Esophagus muscularis mucosa (tissue), 4 donors: ENCODE results near the gene RGN. TPM values are rescaled to one million over a fixed set of nuclear protein-coding genes. Genes with fewer than 3 reads are reported as not detected.
"Not testable (repeated sequence)": the region's sequence is repeated elsewhere in the genome, so short reads cannot be mapped to it uniquely, and the experiment has no call there.

Source experiments
- DNase-seq: peaks from one replicate; pipeline ENCODE4 v3.0.0-alpha.2; 2017; ENCODE audit errors: extremely low spot score
- H3K27ac ChIP-seq, 4 donors: fragments of 200-600 bp; sonication (generic); replicated peaks in 1 of 4; 1 replicate in 3 of 4; 2 replicates in 1 of 4; pipeline ENCODE4 v1.5.1; 2016 to 2019; ENCODE audit warnings: mild to moderate bottlenecking in 1 of 4
- H3K27me3 ChIP-seq, 4 donors: fragments of 200-600 bp; sonication (generic); one replicate each; pipeline versions ENCODE4 v1.5.1 to v1.6.0; 2016 to 2019
- H3K36me3 ChIP-seq, 4 donors: fragments of 200-600 bp; sonication (generic); one replicate each; pipeline ENCODE4 v1.5.1; 2016 to 2019
- H3K4me1 ChIP-seq, 4 donors: fragments of 200-600 bp; sonication (generic); one replicate each; pipeline ENCODE4 v1.5.1; 2016 to 2019
- H3K4me3 ChIP-seq, 4 donors: fragments of 200-600 bp; sonication (generic); 1 replicate in 2 of 4; 2 replicates in 2 of 4; pipeline ENCODE4 v1.5.1; 2016 to 2019; ENCODE audit warnings: mild to moderate bottlenecking in 4 of 4, moderate library complexity in 1 of 4
- H3K9me3 ChIP-seq, 4 donors: fragments of 200-600 bp; sonication (generic); 1 replicate in 3 of 4; 2 replicates in 1 of 4; pipeline ENCODE4 v1.5.1; 2016 to 2019
- EP300 ChIP-seq: sonication (generic); formaldehyde crosslinking; IDR thresholded peaks from one replicate; pipeline ENCODE4 v1.6.1; 2017; ENCODE audit warnings: antibody characterized with exemption
- POLR2A ChIP-seq: fragments of 450-650 bp; IDR thresholded peaks from one replicate; pipeline ENCODE4 v1.6.1; 2017; ENCODE audit warnings: antibody characterized with exemption, moderate library complexity, mild to moderate bottlenecking, low read depth
- POLR2AphosphoS5 ChIP-seq, 2 donors: sonication (generic); formaldehyde crosslinking; IDR thresholded peaks; one replicate each; pipeline ENCODE4 v1.6.1; 2017; ENCODE audit warnings: antibody characterized with exemption in 2 of 2
- WGBS: methylation state at CpG from one replicate; pipeline ENCODE4 v1.1.5; 2018; 5-methylcytosine and 5-hydroxymethylcytosine counted together
- intact Hi-C: fragments of 100-400 bp; cut with DNase I; formaldehyde crosslinking; loops from one replicate; pipeline ENCODE4 v1.15.1; 2023
- total RNA-seq, 4 donors: library from RNA; depleted of rRNA; stranded (reverse); fragments of >200 nt; gene quantifications; one replicate each; pipeline versions ENCODE4 v1.1.0 to v1.2.1, GENCODE V29; 2016
- TF ChIP-seq, protein P1 (sequence below), 3 experiments: fragments of 200-600 bp in 2 of 3; fragments of 450-650 bp in 1 of 3; sonication (generic) in 2 of 3; IDR thresholded peaks; one replicate each; pipeline ENCODE4 v1.5.1; 2017 to 2019; ENCODE audit warnings: antibody characterized with exemption in 3 of 3, mild to moderate bottlenecking in 2 of 3, moderate library complexity in 1 of 3

RGN gene
- total RNA-seq, 4 donors from 2014 or later = 6.1 to 10.8 (median 7.6) TPM

DNA sequence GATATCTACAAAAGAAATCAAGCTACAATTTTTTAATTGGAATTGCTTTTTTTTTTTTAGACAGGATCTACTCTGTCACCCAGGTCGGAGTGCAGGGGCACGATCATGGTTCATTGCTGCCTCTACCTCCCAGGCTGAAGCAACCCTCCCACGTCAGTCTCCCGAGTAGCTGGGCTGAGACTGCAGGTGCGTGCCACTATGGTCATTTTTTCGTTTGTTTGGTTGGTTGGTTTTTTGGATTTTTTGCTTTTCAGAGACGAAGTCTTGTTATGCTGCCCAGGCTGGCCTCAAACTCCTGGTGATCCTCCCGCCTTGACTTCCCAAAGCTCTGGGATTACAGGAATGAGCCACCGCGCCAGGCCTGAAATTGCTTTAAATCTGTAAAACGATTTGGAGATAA, 15.6 kb downstream of the RGN start:
- 85% methylated on average over 11 of the region's 11 CpGs for WGBS
- Histone ChIP-seq H3K9me3 (no peaks in the 10 kb centered on the region), H3K4me3 (no peak overlapping the region), H3K27ac (no peak overlapping the region), H3K27me3 (no peaks in the 10 kb centered on the region), H3K4me1 (no peaks in the 10 kb centered on the region), H3K36me3 (no peaks in the 10 kb centered on the region)
- no peak for DNase-seq
- intact Hi-C loops = no loop called here
- TF ChIP-seq, protein P1, sequence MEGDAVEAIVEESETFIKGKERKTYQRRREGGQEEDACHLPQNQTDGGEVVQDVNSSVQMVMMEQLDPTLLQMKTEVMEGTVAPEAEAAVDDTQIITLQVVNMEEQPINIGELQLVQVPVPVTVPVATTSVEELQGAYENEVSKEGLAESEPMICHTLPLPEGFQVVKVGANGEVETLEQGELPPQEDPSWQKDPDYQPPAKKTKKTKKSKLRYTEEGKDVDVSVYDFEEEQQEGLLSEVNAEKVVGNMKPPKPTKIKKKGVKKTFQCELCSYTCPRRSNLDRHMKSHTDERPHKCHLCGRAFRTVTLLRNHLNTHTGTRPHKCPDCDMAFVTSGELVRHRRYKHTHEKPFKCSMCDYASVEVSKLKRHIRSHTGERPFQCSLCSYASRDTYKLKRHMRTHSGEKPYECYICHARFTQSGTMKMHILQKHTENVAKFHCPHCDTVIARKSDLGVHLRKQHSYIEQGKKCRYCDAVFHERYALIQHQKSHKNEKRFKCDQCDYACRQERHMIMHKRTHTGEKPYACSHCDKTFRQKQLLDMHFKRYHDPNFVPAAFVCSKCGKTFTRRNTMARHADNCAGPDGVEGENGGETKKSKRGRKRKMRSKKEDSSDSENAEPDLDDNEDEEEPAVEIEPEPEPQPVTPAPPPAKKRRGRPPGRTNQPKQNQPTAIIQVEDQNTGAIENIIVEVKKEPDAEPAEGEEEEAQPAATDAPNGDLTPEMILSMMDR (IDR thresholded peaks at IDR 0.05) = no peak
- TF ChIP-seq EP300 (no peak), POLR2AphosphoS5 (IDR thresholded peaks at IDR 0.05) (no peak), POLR2A (no peak)

DNA sequence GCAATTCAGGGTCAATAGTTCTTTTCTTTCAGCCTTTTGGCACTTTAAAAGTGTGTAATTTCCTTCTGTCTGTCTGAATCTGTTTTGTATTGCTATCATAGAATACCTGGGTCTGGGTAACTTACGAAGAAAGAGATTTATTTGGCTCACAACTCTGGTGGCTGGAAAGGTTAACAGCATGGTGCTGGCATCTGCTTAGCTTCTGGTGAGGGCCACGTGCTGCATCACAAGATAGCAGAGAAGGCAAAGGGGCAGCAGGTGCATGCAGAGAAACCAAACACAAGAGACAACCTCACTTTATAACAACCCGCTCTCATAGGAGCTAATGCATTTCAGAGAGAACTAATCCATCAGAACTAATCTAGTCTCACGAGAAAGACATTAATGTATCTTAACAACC, 18.8 kb downstream of the RGN start:
- no peak overlapping the region for H3K4me3 ChIP-seq
- no peaks in the 10 kb centered on the region for H3K27me3 ChIP-seq
- DNase-seq = no peak
- H3K36me3 ChIP-seq = no peaks in the 10 kb centered on the region
- no peak for TF ChIP-seq POLR2AphosphoS5 (IDR thresholded peaks at IDR 0.05)
- no peak for TF ChIP-seq EP300
- TF ChIP-seq, protein P1 (IDR thresholded peaks at IDR 0.05) = no peak
- no peak for TF ChIP-seq POLR2A
- 67% methylated on average over 4 of the region's 4 CpGs for WGBS
- H3K9me3 ChIP-seq = no peaks in the 10 kb centered on the region
- intact Hi-C loops = no loop called here
- H3K27ac ChIP-seq = no peak overlapping the region
- H3K4me1 ChIP-seq = no peaks in the 10 kb centered on the region

DNA sequence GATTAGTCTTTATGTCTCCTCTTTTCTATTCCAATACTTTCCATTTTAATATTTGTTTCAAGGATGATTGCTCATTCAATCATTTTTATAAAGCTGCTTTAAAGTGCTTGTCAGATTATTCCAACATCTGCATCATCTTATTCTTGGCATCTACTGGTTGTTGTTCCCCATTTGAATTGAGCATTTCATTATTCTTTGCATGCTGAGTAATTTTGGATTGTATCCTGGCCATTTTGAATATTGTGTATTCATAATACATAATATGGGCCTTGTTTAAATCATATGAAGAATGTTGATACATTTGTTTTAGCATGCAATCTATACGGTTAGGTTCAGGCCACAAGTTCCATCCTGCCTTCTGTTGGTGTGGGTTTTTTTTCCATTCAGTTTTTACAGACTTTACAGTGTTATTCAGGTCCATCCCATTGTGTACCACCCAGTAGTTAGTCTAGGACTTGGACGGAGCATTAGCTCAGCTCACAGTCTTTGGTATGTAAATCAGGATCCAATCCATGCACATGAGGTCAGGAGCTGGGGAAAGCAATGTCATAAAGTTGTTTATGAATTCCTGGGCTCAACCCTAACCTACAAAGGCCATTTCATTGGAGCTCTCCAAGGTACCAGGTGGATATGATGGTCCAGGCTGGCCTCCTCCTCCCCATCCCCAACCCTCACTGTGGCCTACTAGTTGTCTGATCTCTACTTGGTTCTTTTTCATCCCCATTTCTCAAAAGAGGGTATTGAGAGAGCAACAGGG, 20.3 kb downstream of the RGN start:
- H3K27ac ChIP-seq = no peak overlapping the region
- no peak for DNase-seq
- H3K27me3 ChIP-seq = no peaks in the 10 kb centered on the region
- no peaks in the 10 kb centered on the region for H3K9me3 ChIP-seq
- H3K4me1 ChIP-seq = no peaks in the 10 kb centered on the region
- H3K4me3 ChIP-seq = no peak overlapping the region
- intact Hi-C loops = no loop called here
- no peaks in the 10 kb centered on the region for H3K36me3 ChIP-seq
- WGBS = 89% methylated on average over 2 of the region's 2 CpGs
- TF ChIP-seq POLR2AphosphoS5 (IDR thresholded peaks at IDR 0.05) = no peak
- TF ChIP-seq POLR2A = no peak
- TF ChIP-seq EP300 = no peak
- TF ChIP-seq, protein P1 (IDR thresholded peaks at IDR 0.05) = no peak

DNA sequence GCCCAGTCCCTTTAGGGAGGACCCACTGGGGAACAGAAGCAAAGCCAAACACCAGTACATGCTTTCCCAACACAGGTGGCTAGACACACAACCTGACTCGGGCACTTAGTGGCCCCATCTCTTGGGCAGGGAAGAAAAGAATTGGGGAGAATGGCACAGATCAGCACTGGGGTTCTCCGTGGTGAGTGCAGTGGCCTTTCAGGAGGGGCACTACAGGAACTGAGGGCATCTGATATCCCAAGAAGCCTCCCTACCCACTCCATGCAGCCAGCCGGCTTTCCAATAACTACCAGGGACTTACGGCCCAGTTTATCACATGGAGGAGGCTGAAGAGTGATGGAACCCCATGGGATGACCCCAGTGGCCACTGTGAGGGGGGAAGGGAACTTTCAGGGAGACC, 23.0 kb downstream of the RGN start:
- no peaks in the 10 kb centered on the region for H3K9me3 ChIP-seq
- intact Hi-C loops = no loop called here

DNA sequence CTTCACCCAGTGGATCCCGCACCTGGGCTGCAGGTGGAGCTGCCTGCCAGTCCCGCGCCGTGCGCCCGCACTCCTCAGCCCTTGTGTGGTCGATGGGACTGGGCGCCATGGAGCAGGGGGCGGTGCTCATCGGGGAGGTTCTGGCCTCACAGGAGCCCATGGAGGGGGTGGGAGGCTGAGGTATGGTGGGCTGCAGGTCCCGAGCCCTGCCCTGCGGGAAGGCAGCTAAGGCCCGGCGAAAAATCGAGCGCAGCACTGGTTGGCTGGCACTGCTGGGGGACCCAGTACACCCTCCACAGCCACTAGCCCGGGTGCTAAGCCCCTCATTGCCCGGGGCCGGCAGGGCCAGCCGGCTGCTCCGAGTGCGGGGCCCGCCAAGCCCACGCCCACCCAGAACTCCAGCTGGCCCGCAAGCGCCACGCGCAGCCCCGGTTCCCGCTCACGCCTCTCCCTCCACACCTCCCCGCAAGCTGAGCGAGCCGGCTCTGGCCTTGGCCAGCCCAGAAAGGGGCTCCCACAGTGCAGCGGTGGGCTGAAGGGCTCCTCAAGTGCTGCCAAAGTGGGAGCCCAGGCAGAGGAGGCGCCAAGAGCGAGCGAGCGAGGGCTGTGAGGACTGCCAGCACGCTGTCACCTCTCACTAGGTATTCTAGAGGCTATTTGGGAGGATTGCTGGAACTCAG, 32.8 kb downstream of the RGN start:
- H3K27ac ChIP-seq, H3K4me1 ChIP-seq, H3K9me3 ChIP-seq, H3K36me3 ChIP-seq, intact Hi-C loops, H3K27me3 ChIP-seq, DNase-seq, H3K4me3 ChIP-seq: not testable (repeated sequence)
- whole genome bisulfite sequencing = 96% methylated on average over 15 of the region's 40 CpGs

More for the DNA sequence above, 23.0 kb downstream of the RGN start:
- Histone ChIP-seq H3K36me3 (no peaks in the 10 kb centered on the region), H3K4me3 (no peak overlapping the region), H3K27me3 (no peaks in the 10 kb centered on the region), H3K27ac (no peak overlapping the region), H3K4me1 (no peaks in the 10 kb centered on the region)
- no peak for TF ChIP-seq POLR2A
- TF ChIP-seq, protein P1 (IDR thresholded peaks at IDR 0.05) = no peak
- no peak for TF ChIP-seq EP300
- no peak for TF ChIP-seq POLR2AphosphoS5 (IDR thresholded peaks at IDR 0.05)
- no peak for DNase-seq
- WGBS = 83% methylated on average over 3 of the region's 4 CpGs
